Erythroblast (primary cell): ENCODE results near the gene LGSN.

Experiments
- GATA1 ChIP-seq: IDR thresholded peaks from 2 replicates; pipeline ENCODE4 v1.6.1; 2011; ENCODE audit warnings: low read depth, mild to moderate bottlenecking, control low read depth, low read length, moderate library complexity
- POLR2A ChIP-seq: IDR thresholded peaks from 2 replicates; pipeline ENCODE4 v1.6.1; 2011; ENCODE audit warnings: mild to moderate bottlenecking, low read length

GRCh38 chr6:63272397-63272796, 47.4 kb downstream of the LGSN start:
- TF ChIP-seq POLR2A (no peak), GATA1 (no peak)
